HPDE6-E6E7 (cell line): ENCODE results near the gene EXT2.

Experiments
- DNase-seq: peaks from one replicate; pipeline ENCODE4 v3.0.0; 2011; ENCODE audit warnings: missing footprints; ENCODE audit errors: extremely low spot score

EXT2 gene

GRCh38 chr11:44095506-44096359, at the start of gene EXT2:
TSS of gene EXT2 (plus strand) at chr11:44095678. CDS start at chr11:44107713, 12,035 bp downstream.
- DNase-seq, result peak; percentile 95

GRCh38 chr11:44046182-44046581, 49.3 kb upstream of the EXT2 start:
- no peak for DNase-seq

GRCh38 chr11:44047298-44047697, 48.2 kb upstream of the EXT2 start:
- no peak for DNase-seq

- no peak for DNase-seq
Measured at GRCh38 chr11:44047931-44048431, 47.5 kb upstream of the EXT2 start, which contains the start of gene ACCSL. TSS of gene ACCSL (plus strand) at chr11:44047981. CDS start at chr11:44048037, 56 bp downstream.

GRCh38 chr11:44049832-44050231, 45.6 kb upstream of the EXT2 start:
- DNase-seq, result no peak

- DNase-seq, result no peak
Measured at GRCh38 chr11:44051171-44051570, 44.3 kb upstream of the EXT2 start.

GRCh38 chr11:44057340-44057739, 38.1 kb upstream of the EXT2 start:
- no peak for DNase-seq

- DNase-seq, result no peak
Measured at GRCh38 chr11:44058275-44058674, 37.2 kb upstream of the EXT2 start.

GRCh38 chr11:44065161-44065661, 30.3 kb upstream of the EXT2 start:
- DNase-seq, result no peak

- peak; percentile 75 for DNase-seq
Measured at GRCh38 chr11:44065841-44066731, 29.4 kb upstream of the EXT2 start, which contains the start of gene ACCS. TSS of gene ACCS (plus strand) at chr11:44066270. CDS start at chr11:44067628, 1,358 bp downstream.

GRCh38 chr11:44066732-44067141, 28.7 kb upstream of the EXT2 start:
- peak; percentile 49 for DNase-seq

- DNase-seq, result no peak
Measured at GRCh38 chr11:44067266-44067665, 28.2 kb upstream of the EXT2 start.

- DNase-seq, result no peak
Measured at GRCh38 chr11:44068180-44068579, 27.3 kb upstream of the EXT2 start.

GRCh38 chr11:44071157-44071556, 24.3 kb upstream of the EXT2 start:
- no peak for DNase-seq

GRCh38 chr11:44072757-44073658, 22.5 kb upstream of the EXT2 start:
- DNase-seq, result no peak

- no peak for DNase-seq
Measured at GRCh38 chr11:44078794-44079193, 16.7 kb upstream of the EXT2 start.

GRCh38 chr11:44079376-44079775, 16.1 kb upstream of the EXT2 start:
- no peak for DNase-seq

- no peak for DNase-seq
Measured at GRCh38 chr11:44080951-44081350, 14.5 kb upstream of the EXT2 start.

- DNase-seq, result no peak
Measured at GRCh38 chr11:44082645-44083044, 12.8 kb upstream of the EXT2 start.

GRCh38 chr11:44083433-44083832, 12.0 kb upstream of the EXT2 start:
- DNase-seq, result no peak

- DNase-seq, result no peak
Measured at GRCh38 chr11:44083906-44084305, 11.6 kb upstream of the EXT2 start.
